ENCODE results near the gene PTCD2. TPM values are rescaled to one million over a fixed set of nuclear protein-coding genes. Genes with fewer than 3 reads are reported as not detected.

Gene PTCD2
- total RNA-seq, 2 donors from 2014 or later, result 13.8 to 19.9 TPM

DNA sequence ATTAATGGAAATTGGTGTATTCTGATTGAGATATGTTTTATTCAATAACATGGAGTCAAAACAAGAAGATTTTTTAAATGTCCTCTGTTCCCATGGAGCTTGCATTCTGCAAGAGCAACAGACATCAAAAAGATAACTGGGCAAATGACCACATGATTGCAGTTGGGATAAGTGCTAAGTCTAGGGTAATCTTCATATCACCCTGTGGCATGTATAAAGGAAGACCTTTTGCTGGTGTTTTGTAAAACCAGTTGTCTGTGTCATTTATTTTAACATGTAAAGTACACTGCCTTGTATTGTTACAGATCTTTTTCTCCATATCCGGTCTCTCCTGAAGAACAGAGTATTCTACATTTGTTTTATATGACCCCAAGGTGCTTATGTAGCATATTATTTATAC lies 44.0 kb downstream of the PTCD2 start:
- ATAC-seq (replicated peaks in 1 of 2), result no peak
- H3K27me3 Mint-ChIP-seq (ENCODE audit: low read depth), result no peaks in the 10 kb centered on the region
- no peak for DNase-seq
- H3K36me3 Mint-ChIP-seq (ENCODE audit: insufficient read depth in 2 of 2), result peaks cover 4 to 11% of the 10 kb centered on the region in 2 donors
- no peak overlapping the region for H3K27ac Mint-ChIP-seq
- H3K4me1 Mint-ChIP-seq (ENCODE audit: low read depth), result peaks cover 6% of the 10 kb centered on the region
- H3K4me3 Mint-ChIP-seq, result no peak overlapping the region
- H3K9me3 Mint-ChIP-seq, result no peaks in the 10 kb centered on the region

DNA sequence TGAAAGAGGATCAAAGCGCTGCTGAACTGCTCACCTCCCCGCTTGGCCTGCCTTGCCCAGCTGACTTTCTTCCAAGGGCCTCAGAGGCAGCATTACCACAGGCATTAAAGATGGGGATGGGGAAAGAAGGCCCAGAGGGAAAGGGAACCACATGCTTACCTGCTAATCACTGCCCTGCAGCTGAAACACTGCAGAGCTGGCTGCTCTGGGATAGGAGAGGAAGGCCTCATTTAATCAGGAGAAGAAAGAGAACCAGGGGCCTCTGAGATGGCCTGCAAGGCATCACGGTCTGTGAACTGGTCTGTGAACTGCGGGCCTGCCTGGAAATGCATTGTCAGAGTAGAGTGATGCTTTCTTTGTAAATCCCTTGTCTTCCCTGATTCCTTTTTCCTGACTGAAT lies 44.8 kb downstream of the PTCD2 start:
- peaks cover 4 to 7% of the 10 kb centered on the region in 2 donors for H3K36me3 Mint-ChIP-seq (ENCODE audit: insufficient read depth in 2 of 2)
- no peak overlapping the region for H3K4me3 Mint-ChIP-seq
- peaks cover 6% of the 10 kb centered on the region for H3K4me1 Mint-ChIP-seq (ENCODE audit: low read depth)
- no peaks in the 10 kb centered on the region for H3K27me3 Mint-ChIP-seq (ENCODE audit: low read depth)
- no peaks in the 10 kb centered on the region for H3K9me3 Mint-ChIP-seq
- ATAC-seq (replicated peaks in 1 of 2) (no peak), DNase-seq (no peak)
- H3K27ac Mint-ChIP-seq, result no peak overlapping the region

- H3K9me3 Mint-ChIP-seq, result no peaks in the 10 kb centered on the region
- H3K36me3 Mint-ChIP-seq (ENCODE audit: insufficient read depth in 2 of 2), result peaks cover 7 to 9% of the 10 kb centered on the region in 2 donors
- peaks cover 6% of the 10 kb centered on the region for H3K4me1 Mint-ChIP-seq (ENCODE audit: low read depth)
- H3K27ac Mint-ChIP-seq, result no peak overlapping the region
- peak; percentile 36 to 38 for DNase-seq
- ATAC-seq (replicated peaks in 1 of 2), result peak in 1 of 2 donors; percentile 61
- no peak overlapping the region for H3K4me3 Mint-ChIP-seq
- no peaks in the 10 kb centered on the region for H3K27me3 Mint-ChIP-seq (ENCODE audit: low read depth)
Observed at GRCh38 chr5:72366324-72366976, 46.3 kb downstream of the PTCD2 start.

DNA sequence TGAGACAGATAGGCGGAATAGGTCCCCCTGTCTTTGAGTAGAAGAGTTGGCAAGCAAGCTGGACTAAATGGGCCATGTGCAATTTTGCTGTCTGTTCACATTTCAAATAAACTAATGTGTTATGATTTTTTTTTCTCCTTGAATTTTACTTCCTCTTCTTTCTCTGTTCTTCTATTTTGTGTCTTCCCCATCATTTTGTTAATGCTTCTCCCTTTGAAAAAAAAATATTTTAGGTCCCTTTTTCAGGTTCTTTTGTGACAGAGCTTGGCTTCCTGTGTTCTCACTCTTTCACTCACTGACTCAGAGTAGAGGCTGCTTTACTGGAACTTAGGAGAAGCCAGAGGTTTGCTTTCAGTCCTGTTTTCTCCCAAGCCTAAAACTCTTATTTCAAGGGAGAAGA lies 48.1 kb downstream of the PTCD2 start:
- Mint-ChIP-seq H3K9me3 (no peaks in the 10 kb centered on the region), H3K27ac (peak overlapping the region; percentile 71), H3K27me3 (ENCODE audit: low read depth) (no peaks in the 10 kb centered on the region), H3K4me1 (ENCODE audit: low read depth) (peaks cover 6% of the 10 kb centered on the region), H3K4me3 (peak overlapping the region in 1 of 2 donors; percentile 36), H3K36me3 (ENCODE audit: insufficient read depth in 2 of 2) (peaks cover 2 to 3% of the 10 kb centered on the region in 2 donors)
- DNase-seq (no peak), ATAC-seq (replicated peaks in 1 of 2) (no peak)

GRCh38 chr5:72369301-72369700 lies 49.1 kb downstream of the PTCD2 start:
- no peak overlapping the region for H3K27ac Mint-ChIP-seq
- DNase-seq (no peak), ATAC-seq (replicated peaks in 1 of 2) (no peak)
- H3K4me3 Mint-ChIP-seq, result no peak overlapping the region
- peaks cover 2 to 3% of the 10 kb centered on the region in 2 donors for H3K36me3 Mint-ChIP-seq (ENCODE audit: insufficient read depth in 2 of 2)
- H3K27me3 Mint-ChIP-seq (ENCODE audit: low read depth), result no peaks in the 10 kb centered on the region
- H3K4me1 Mint-ChIP-seq (ENCODE audit: low read depth), result peaks cover 6% of the 10 kb centered on the region
- H3K9me3 Mint-ChIP-seq, result no peaks in the 10 kb centered on the region

DNA sequence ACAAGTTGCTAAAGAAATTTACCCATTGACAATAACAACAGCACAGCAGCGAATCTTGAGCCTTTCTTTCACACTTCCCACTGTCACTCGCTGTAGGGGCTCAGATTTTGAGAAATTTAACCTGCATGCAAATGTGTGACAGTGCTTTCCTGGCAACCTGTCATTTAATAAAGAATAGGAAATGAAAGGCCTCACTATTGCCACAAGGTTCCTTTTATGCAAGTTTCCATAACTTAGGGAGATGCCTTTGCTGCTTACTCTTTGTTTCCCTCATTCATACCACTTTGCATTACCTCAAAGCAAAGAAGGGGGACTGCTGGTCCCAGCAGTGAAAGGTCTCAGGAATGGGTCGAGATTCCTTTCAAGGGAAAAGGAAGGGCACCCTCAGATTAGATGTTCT lies 49.5 kb downstream of the PTCD2 start:
- H3K4me3 Mint-ChIP-seq, result no peak overlapping the region
- no peaks in the 10 kb centered on the region for H3K9me3 Mint-ChIP-seq
- DNase-seq (no peak), ATAC-seq (replicated peaks in 1 of 2) (no peak)
- H3K27ac Mint-ChIP-seq, result no peak overlapping the region
- peaks cover 6% of the 10 kb centered on the region for H3K4me1 Mint-ChIP-seq (ENCODE audit: low read depth)
- no peaks in the 10 kb centered on the region for H3K27me3 Mint-ChIP-seq (ENCODE audit: low read depth)
- peaks cover 2 to 3% of the 10 kb centered on the region in 2 donors for H3K36me3 Mint-ChIP-seq (ENCODE audit: insufficient read depth in 2 of 2)

DNA sequence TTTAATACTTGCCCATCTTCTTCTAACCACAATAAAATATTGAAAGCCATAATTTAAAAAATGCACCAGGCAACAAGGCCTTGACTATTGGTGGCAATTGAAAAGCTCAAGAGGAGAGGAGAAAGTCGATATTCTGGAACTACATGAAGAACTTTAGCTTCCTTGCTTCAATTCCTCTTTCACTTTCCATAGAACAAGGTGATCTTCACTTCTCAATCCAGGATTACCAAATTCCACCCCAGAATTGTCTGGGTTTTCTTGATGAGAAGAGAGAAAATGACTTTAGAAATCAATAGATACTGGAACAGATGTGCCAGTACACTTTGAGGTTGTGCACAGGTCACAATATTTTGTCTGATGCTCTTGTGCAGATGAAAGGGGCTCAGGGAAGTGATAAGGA lies 52.2 kb downstream of the PTCD2 start:
- no peak for DNase-seq
- ATAC-seq (replicated peaks in 1 of 2), result no peak
- H3K4me1 Mint-ChIP-seq (ENCODE audit: low read depth), result peaks cover 6% of the 10 kb centered on the region
- peaks cover 2 to 3% of the 10 kb centered on the region in 2 donors for H3K36me3 Mint-ChIP-seq (ENCODE audit: insufficient read depth in 2 of 2)
- H3K4me3 Mint-ChIP-seq, result no peak overlapping the region
- H3K27ac Mint-ChIP-seq, result no peak overlapping the region
- H3K27me3 Mint-ChIP-seq (ENCODE audit: low read depth), result peaks cover 18% of the 10 kb centered on the region
- H3K9me3 Mint-ChIP-seq, result no peaks in the 10 kb centered on the region

GRCh38 chr5:72372923-72373322 lies 52.8 kb downstream of the PTCD2 start:
- ATAC-seq (replicated peaks in 1 of 2), result no peak
- Mint-ChIP-seq H3K36me3 (ENCODE audit: insufficient read depth in 2 of 2) (peaks cover 2 to 3% of the 10 kb centered on the region in 2 donors), H3K9me3 (no peaks in the 10 kb centered on the region), H3K4me3 (no peak overlapping the region), H3K4me1 (ENCODE audit: low read depth) (peaks cover 6% of the 10 kb centered on the region), H3K27ac (no peak overlapping the region), H3K27me3 (ENCODE audit: low read depth) (peaks cover 24% of the 10 kb centered on the region)
- no peak for DNase-seq

DNA sequence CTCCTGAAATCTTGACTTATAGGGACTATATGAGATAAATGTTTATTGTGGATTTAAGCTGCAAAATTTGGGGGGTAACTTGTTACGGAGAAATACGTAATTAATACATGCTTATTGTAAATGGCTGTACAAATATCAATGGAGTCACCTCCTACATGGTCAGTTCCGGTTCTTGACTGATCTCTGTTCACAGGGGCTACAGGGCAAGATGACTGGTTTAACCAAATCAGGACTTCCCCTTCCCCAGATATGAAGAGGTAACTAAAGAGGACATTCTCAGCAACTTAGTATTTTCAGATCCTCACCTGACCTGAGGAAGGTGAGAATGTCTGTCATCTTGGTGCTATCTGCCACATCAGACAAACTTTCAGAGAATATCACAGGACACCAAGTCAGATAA lies 54.7 kb downstream of the PTCD2 start:
- Mint-ChIP-seq H3K27ac (no peak overlapping the region), H3K4me3 (no peak overlapping the region), H3K4me1 (ENCODE audit: low read depth) (no peaks in the 10 kb centered on the region), H3K9me3 (no peaks in the 10 kb centered on the region), H3K27me3 (ENCODE audit: low read depth) (peaks cover 31% of the 10 kb centered on the region), H3K36me3 (ENCODE audit: insufficient read depth in 2 of 2) (peaks cover 2 to 3% of the 10 kb centered on the region in 2 donors)
- DNase-seq (no peak), ATAC-seq (replicated peaks in 1 of 2) (no peak)

DNA sequence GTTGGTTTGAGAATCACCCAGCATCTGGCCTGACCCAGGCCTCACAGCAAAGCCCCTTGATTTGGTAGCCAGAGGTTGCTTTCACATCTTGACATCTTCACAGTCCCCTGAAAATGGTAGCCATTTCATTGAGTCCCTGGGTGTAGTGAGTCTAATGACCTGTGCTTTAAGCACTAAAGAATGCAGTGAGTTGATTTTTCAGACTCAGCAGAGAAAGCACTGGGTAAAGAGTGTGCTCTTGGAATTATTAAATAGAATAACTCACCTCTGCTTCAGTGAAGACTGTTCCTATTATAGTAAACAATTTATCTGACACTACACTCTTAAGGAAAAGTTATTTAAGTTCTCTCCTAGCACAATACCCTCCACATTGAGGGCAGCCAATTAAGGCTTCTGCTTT lies 56.2 kb downstream of the PTCD2 start:
- Mint-ChIP-seq H3K27ac (no peak overlapping the region), H3K4me3 (no peak overlapping the region), H3K9me3 (no peaks in the 10 kb centered on the region), H3K36me3 (ENCODE audit: insufficient read depth in 2 of 2) (no peaks in the 10 kb centered on the region), H3K27me3 (ENCODE audit: low read depth) (peaks cover 31% of the 10 kb centered on the region), H3K4me1 (ENCODE audit: low read depth) (no peaks in the 10 kb centered on the region)
- no peak for ATAC-seq (replicated peaks in 1 of 2)
- no peak for DNase-seq

DNA sequence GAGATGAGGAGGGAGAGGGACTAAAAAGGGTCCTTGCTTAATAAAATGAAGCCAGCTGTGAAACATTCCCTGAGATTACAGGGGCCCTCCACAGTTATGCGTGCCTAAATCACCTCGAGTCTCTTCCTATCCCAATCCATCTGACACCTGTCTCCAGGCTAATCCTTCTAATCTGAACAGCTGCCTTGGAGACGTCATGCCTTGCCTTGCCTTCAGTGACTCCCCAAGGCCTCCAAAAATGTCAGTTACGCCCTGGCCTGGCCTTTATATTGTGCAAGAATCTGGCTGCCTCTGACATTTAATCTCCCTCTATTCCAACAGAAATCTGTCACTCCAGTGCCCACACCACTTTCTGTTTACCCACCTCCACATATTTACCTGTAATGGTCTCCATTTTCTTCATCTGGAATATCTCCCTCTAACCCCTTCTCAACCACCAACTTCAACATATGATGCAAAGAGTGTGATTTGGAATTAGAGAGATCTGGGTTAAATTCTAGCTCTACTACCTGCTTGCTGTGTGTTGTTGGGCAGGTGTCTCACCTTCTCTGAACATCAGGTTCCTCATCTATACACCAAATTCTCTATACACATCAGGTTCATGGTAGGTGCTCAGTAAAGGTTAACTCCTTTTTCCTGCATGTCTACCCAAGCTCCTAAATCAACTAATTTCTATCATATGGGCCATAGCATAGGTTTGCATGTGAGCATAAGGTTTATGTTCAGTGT lies 57.9 kb downstream of the PTCD2 start:
- DNase-seq (no peak), ATAC-seq (replicated peaks in 1 of 2) (no peak)
- peaks cover 31% of the 10 kb centered on the region for H3K27me3 Mint-ChIP-seq (ENCODE audit: low read depth)
- no peaks in the 10 kb centered on the region for H3K4me1 Mint-ChIP-seq (ENCODE audit: low read depth)
- H3K27ac Mint-ChIP-seq, result no peak overlapping the region
- H3K9me3 Mint-ChIP-seq, result no peaks in the 10 kb centered on the region
- no peak overlapping the region for H3K4me3 Mint-ChIP-seq
- H3K36me3 Mint-ChIP-seq (ENCODE audit: insufficient read depth in 2 of 2), result no peaks in the 10 kb centered on the region

DNA sequence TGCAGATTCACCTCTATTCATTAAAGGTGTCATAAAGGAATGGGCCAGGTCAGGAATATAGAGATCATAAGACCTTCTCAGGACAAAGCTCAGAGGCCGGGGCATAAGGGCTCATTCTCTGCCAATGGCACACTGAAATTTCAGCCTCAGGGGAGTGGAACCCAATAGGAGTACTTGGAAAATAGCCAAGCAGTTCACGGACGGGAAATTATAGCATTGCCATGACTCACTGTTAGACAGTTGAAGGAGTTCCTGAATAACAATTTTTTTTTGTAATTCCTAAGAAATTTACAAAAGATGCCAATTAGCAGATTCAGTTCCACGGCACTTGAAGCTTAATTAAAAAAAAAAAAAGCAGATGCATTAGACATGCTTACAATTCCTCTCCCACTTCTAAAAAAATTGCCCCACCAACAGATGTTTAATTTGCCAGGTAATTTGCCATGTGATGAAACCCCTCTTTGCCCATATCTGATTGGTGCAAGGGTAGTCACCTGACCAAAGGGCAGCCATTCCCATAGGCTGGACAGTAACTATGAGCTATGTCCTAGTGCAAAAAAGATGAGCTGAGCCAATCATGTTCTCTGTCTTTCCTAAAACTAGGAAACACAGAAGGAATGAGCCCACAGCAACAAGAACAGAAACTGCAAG lies 58.6 kb downstream of the PTCD2 start:
- H3K4me3 Mint-ChIP-seq, result no peak overlapping the region
- no peaks in the 10 kb centered on the region for H3K9me3 Mint-ChIP-seq
- DNase-seq (no peak), ATAC-seq (replicated peaks in 1 of 2) (no peak)
- H3K4me1 Mint-ChIP-seq (ENCODE audit: low read depth), result no peaks in the 10 kb centered on the region
- H3K27ac Mint-ChIP-seq, result no peak overlapping the region
- H3K27me3 Mint-ChIP-seq (ENCODE audit: low read depth), result peaks cover 31% of the 10 kb centered on the region
- no peaks in the 10 kb centered on the region for H3K36me3 Mint-ChIP-seq (ENCODE audit: insufficient read depth in 2 of 2)

DNA sequence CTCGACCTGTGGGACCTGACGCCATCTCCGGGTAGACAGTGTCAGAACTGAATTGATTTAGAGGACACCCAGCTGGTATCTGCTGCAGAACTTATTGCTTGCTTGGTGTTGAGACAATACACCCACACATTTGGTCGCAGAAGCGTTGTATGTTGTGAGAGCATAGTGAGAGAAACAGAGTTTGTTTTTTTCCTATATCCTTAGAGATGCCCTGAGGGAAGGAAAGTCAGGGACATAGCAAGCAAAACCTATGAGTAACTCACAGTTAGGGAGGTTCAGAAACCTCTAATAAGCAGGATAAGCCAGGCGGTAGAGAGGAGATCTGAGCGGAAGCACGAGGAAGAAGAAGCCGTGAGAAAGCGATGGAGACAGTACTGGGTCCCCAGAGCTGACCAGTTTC lies 59.8 kb downstream of the PTCD2 start:
- Mint-ChIP-seq H3K27me3 (ENCODE audit: low read depth) (peaks cover 31% of the 10 kb centered on the region), H3K9me3 (no peaks in the 10 kb centered on the region), H3K4me3 (no peak overlapping the region), H3K36me3 (ENCODE audit: insufficient read depth in 2 of 2) (no peaks in the 10 kb centered on the region), H3K4me1 (ENCODE audit: low read depth) (no peaks in the 10 kb centered on the region), H3K27ac (no peak overlapping the region)
- DNase-seq (no peak), ATAC-seq (replicated peaks in 1 of 2) (no peak)
